Small intestine (tissue), 7 donors: ENCODE measurements around the gene BICC1. TPM values are rescaled to one million over a fixed set of nuclear protein-coding genes. Genes with fewer than 3 reads are reported as not detected.

ENCODE experiments used
- DNase-seq, 2 donors: peaks; one replicate each; pipeline versions ENCODE4 v3.0.0 to v3.0.0-alpha.2; 2013
- FAIRE-seq: peaks from 2 replicates; lab custom pipeline; 2012; peaks lifted over from hg19 to GRCh38; lab: Jason Lieb, UNC
- H3K27ac ChIP-seq, 3 donors: one replicate each; pipeline ENCODE4 v1.5.1; 2013; ENCODE audit warnings: low read length in 2 of 3, mild to moderate bottlenecking in 2 of 3, control low read depth in 1 of 3, inconsistent platforms in 1 of 3, low read depth in 1 of 3, moderate library complexity in 1 of 3
- H3K27me3 ChIP-seq, 3 donors: one replicate each; pipeline ENCODE4 v1.6.1; 2013; ENCODE audit warnings: low read length in 3 of 3, inconsistent platforms in 1 of 3; ENCODE audit not compliant: control insufficient read depth in 3 of 3, insufficient read depth in 3 of 3
- H3K36me3 ChIP-seq, 3 donors: one replicate each; pipeline ENCODE4 v1.6.1; 2013; ENCODE audit warnings: low read length in 3 of 3, inconsistent platforms in 1 of 3, low read depth in 1 of 3, mild to moderate bottlenecking in 1 of 3, moderate library complexity in 1 of 3; ENCODE audit not compliant: control insufficient read depth in 3 of 3, insufficient read depth in 2 of 3
- H3K4me1 ChIP-seq, 3 donors: one replicate each; pipeline ENCODE4 v1.6.1; 2013; ENCODE audit warnings: low read length in 2 of 3, inconsistent platforms in 1 of 3, low read depth in 1 of 3, mild to moderate bottlenecking in 1 of 3, moderate library complexity in 1 of 3; ENCODE audit not compliant: control insufficient read depth in 3 of 3, insufficient read depth in 2 of 3
- H3K4me3 ChIP-seq, 3 donors: one replicate each; pipeline ENCODE4 v1.5.1; 2013; ENCODE audit warnings: low read length in 3 of 3, control low read depth in 1 of 3, inconsistent platforms in 1 of 3, low read depth in 1 of 3, mild to moderate bottlenecking in 1 of 3, moderate library complexity in 1 of 3
- H3K9me3 ChIP-seq, 2 donors: one replicate each; pipeline ENCODE4 v1.6.1; 2013; ENCODE audit warnings: low read depth in 1 of 2, low read length in 1 of 2; ENCODE audit not compliant: control insufficient read depth in 2 of 2, insufficient read depth in 1 of 2
- WGBS, 3 donors: extraction: QIAGEN DNeasy Blood & Tissue Kit; methylation state at CpG; one replicate each; pipeline ENCODE4 v1.1.7; 2013; 5-methylcytosine and 5-hydroxymethylcytosine counted together
- polyA plus RNA-seq, 4 donors: library from polyadenylated mRNA; stranded (reverse) in 3 of 4; unstranded in 1 of 4; fragments of 200-250 nt in 3 of 4; fragments of 120-200 nt in 1 of 4; gene quantifications; one replicate each; pipeline versions ENCODE4 v1.2.1 to v1.2.3, GENCODE V29; 2013
- donor health status: healthy with polysubstance abuse.
- donor health status: control.
- donor health status: control.
- donor health status: Bipolar disorder and iron deficiency.
- donor health status: healthy.

The BICC1 gene
- polyA plus RNA-seq, 4 donors, result 0.81 to 4.7 (median 1.3) TPM; not detected in 1

DNA sequence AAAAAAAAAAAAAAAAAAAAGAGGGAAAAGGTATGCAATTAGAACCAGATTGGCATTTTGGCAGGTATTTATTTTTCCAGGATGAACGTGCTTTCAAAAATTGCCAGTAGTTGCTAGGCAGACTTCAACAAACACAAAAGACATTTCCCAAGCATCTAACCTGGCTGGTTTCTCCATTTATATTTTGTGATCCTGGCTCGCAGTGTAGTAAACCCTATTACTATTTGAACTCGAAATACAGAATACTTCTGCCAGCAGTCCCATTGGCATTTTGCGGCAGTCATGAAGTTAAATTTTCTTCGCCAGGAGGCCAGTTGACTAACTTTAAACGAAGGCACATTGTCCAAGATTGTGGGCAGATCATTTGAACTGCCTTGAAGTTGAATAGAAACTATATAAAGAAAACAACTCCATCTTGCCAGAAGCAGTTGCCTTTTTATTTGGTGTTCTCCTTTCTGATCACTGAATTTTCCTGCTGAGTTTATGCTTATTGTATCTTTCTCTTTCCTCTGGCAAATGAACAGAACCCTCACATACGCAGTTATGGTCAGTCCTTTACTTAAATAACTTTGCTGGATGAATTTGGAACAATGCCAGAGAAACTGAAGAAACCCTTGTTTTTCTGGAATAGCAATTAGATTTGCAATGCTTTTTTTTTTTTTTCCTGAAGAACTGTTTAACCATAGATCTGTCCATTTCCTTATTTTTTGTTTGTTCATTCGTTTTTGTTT is 132.9 kb downstream of the BICC1 start:
- FAIRE-seq (no peak), DNase-seq (no peak)
- Histone ChIP-seq H3K4me1 (no peaks in the 10 kb centered on the region), H3K9me3 (no peaks in the 10 kb centered on the region), H3K4me3 (no peak overlapping the region), H3K27me3 (no peaks in the 10 kb centered on the region), H3K27ac (no peak overlapping the region), H3K36me3 (no peaks in the 10 kb centered on the region)
- 73 to 77% (median 76%) methylated on average over 8 of the region's 8 CpGs for WGBS, 3 donors

DNA sequence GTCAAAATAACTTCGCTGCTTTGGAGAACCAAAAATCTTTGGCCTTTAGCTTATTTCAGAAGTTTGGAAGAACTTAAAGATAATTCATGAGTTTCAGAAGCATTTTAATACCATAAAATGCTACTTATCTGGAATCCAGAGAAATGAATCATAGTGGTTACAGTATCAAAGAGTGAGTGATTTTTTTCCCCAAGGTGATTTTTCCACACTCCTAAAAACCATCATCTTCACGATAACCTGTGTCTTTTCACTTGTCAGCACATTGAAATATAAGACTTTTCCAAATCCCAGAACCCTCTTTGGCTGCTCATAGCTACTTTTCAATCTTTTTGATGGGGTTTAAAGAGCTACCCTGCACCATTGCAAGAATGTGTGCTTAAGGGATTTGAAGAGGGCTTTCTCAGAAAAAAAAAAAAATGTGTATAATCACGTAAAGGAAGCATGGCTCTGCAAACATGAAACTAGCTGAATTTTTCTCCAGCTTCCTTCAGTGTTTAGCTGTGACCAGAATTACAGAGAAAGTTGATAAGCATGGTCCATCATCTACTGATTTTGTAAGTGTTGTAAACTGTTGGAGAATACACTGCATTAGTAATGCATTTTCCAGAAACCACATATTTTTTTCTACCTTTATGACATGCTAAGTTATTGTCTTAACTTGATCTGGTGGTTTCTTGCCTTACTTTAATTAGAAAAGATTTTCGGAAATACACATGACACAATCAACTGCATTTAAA is 134.9 kb downstream of the BICC1 start:
- Histone ChIP-seq H3K9me3 (no peaks in the 10 kb centered on the region), H3K4me3 (no peak overlapping the region), H3K27me3 (no peaks in the 10 kb centered on the region), H3K27ac (no peak overlapping the region), H3K36me3 (no peaks in the 10 kb centered on the region), H3K4me1 (no peaks in the 10 kb centered on the region)
- FAIRE-seq (no peak), DNase-seq (no peak)
- 74 to 83% (median 75%) methylated on average over 4 of the region's 4 CpGs for WGBS, 3 donors

- H3K36me3 ChIP-seq, result no peaks in the 10 kb centered on the region
- DNase-seq, result no peak
- no peaks in the 10 kb centered on the region for H3K4me1 ChIP-seq
- no peaks in the 10 kb centered on the region for H3K9me3 ChIP-seq
- 74 to 88% (median 77%) methylated on average over 3 of the region's 3 CpGs for WGBS, 3 donors
- no peak for FAIRE-seq
- no peak overlapping the region for H3K4me3 ChIP-seq
- no peak overlapping the region for H3K27ac ChIP-seq
- no peaks in the 10 kb centered on the region for H3K27me3 ChIP-seq
Observed at GRCh38 chr10:58648131-58648530, 135.5 kb downstream of the BICC1 start.

DNA sequence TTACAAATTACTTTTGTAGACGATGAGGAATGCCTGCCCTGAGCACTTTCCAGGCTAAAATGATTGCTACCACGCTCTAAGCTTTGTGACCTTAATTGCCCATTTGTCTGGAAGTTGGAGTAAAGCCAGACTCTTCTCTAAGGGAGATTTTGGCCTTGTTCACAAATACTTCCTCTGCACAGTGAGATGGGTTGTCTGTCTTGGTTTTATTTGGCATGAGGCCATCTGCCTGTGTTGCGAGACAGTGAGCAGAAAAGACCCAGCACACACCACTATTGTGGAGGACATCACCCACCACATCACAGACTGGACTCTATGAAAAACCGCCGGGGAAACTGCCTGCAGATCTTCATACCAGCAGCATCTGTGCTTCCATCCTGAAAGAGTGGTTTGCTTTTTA is 138.4 kb downstream of the BICC1 start:
- H3K4me3 ChIP-seq, result no peak overlapping the region
- FAIRE-seq, result no peak
- no peak overlapping the region for H3K27ac ChIP-seq
- WGBS, 3 donors, result 33 to 57% (median 37%) methylated on average over 5 of the region's 5 CpGs
- H3K9me3 ChIP-seq, result no peaks in the 10 kb centered on the region
- peak in 1 of 2 donors; percentile 25 for DNase-seq
- H3K4me1 ChIP-seq, result no peaks in the 10 kb centered on the region
- no peaks in the 10 kb centered on the region for H3K36me3 ChIP-seq
- H3K27me3 ChIP-seq, result no peaks in the 10 kb centered on the region

DNA sequence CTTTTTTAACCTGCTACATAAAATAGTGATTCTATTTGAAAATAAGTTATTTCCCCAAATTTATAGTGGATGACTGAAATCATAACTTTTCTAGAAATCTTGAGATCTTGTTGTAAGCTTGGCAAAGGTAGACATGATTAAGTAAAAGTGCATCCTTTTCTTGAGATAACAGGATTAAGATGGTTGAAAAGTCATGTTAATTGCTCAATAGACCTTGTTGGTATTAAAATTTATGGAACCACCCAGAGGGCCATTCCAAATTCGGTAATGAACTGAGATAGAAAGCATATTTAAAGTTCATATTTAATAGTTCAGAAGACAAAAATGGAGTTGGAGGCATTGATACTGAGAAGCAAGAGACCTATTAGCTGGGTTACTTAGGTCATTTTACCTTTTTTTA is 139.1 kb downstream of the BICC1 start:
- DNase-seq, result no peak
- H3K27ac ChIP-seq, result no peak overlapping the region
- H3K9me3 ChIP-seq, result no peaks in the 10 kb centered on the region
- no peak for FAIRE-seq
- no peaks in the 10 kb centered on the region for H3K27me3 ChIP-seq
- H3K36me3 ChIP-seq, result no peaks in the 10 kb centered on the region
- 55 to 70% (median 56%) methylated on average over 1 of the region's 1 CpG for WGBS, 3 donors
- no peaks in the 10 kb centered on the region for H3K4me1 ChIP-seq
- no peak overlapping the region for H3K4me3 ChIP-seq

- Histone ChIP-seq H3K9me3 (no peaks in the 10 kb centered on the region), H3K4me3 (no peak overlapping the region), H3K27me3 (no peaks in the 10 kb centered on the region), H3K27ac (no peak overlapping the region), H3K4me1 (no peaks in the 10 kb centered on the region), H3K36me3 (no peaks in the 10 kb centered on the region)
- DNase-seq (no peak), FAIRE-seq (no peak)
Observed at GRCh38 chr10:58653139-58653538, 140.5 kb downstream of the BICC1 start.

- FAIRE-seq (no peak), DNase-seq (no peak)
- no peaks in the 10 kb centered on the region for H3K36me3 ChIP-seq
- no peak overlapping the region for H3K4me3 ChIP-seq
- H3K27ac ChIP-seq, result no peak overlapping the region
- H3K27me3 ChIP-seq, result no peaks in the 10 kb centered on the region
- no peaks in the 10 kb centered on the region for H3K4me1 ChIP-seq
- H3K9me3 ChIP-seq, result peaks cover 0 to 12% of the 10 kb centered on the region in 2 donors
- WGBS, 3 donors, result 66 to 70% (median 70%) methylated on average over 5 of the region's 5 CpGs
Observed at GRCh38 chr10:58660575-58661255, 148.0 kb downstream of the BICC1 start.

DNA sequence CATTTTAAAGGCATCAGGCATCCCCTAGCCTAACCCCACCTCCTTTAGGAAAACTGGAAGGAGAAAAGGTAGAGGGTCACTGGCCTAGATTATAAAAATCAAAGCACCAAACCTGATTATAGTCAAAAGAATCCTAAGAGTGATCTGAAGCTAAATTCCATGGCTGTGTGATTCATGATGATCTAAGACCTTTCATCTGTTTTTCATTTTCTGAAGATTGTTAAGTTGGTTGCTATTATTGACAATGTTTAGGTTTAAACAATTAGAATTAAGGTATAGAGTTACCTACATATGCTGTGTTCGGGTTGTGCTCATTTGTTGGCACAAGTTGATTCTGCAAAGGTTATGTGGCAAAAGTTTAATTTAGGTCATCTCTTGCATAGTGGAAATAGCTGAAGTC is 148.7 kb downstream of the BICC1 start:
- H3K36me3 ChIP-seq, result no peaks in the 10 kb centered on the region
- H3K27me3 ChIP-seq, result no peaks in the 10 kb centered on the region
- FAIRE-seq (no peak), DNase-seq (no peak)
- no peaks in the 10 kb centered on the region for H3K4me1 ChIP-seq
- no peak overlapping the region for H3K4me3 ChIP-seq
- H3K27ac ChIP-seq, result no peak overlapping the region
- 83 to 86% (median 85%) methylated on average over 1 of the region's 1 CpG for WGBS, 3 donors
- H3K9me3 ChIP-seq, result peaks cover 0 to 12% of the 10 kb centered on the region in 2 donors
